Lower lobe of right lung (tissue), 2 donors: ENCODE data around the gene C11orf71. TPM values are rescaled to one million over a fixed set of nuclear protein-coding genes. Genes with fewer than 3 reads are reported as not detected.

Source experiments
- ATAC-seq, 2 donors: fragments of 200-7000 bp; cut with Tn5 transposase; one replicate each; pipeline ENCODE4 v1.9.1; 2020 to 2022; ENCODE audit warnings: mild to moderate bottlenecking in 2 of 2, moderate library complexity in 2 of 2
- DNase-seq: peaks from one replicate; pipeline ENCODE4 v3.0.0-alpha.2; 2020
- H3K27ac ChIP-seq: fragments of 200-600 bp; one replicate; pipeline ENCODE4 v1.8.0; 2022
- H3K27me3 ChIP-seq: fragments of 200-600 bp; one replicate; pipeline ENCODE4 v1.8.0; 2022; ENCODE audit warnings: low read depth
- H3K36me3 ChIP-seq: fragments of 200-600 bp; one replicate; pipeline ENCODE4 v1.8.0; 2022; ENCODE audit warnings: mild to moderate bottlenecking
- H3K4me1 ChIP-seq: fragments of 200-600 bp; one replicate; pipeline ENCODE4 v1.8.0; 2022
- H3K4me3 ChIP-seq: fragments of 200-600 bp; one replicate; pipeline ENCODE4 v1.8.0; 2022; ENCODE audit warnings: mild to moderate bottlenecking
- H3K9me3 ChIP-seq: fragments of 200-600 bp; one replicate; pipeline ENCODE4 v1.8.0; 2022
- intact Hi-C: fragments of 100-400 bp; cut with DNase I; formaldehyde crosslinking; loops from one replicate; pipeline ENCODE4 v1.11.0; 2022
- total RNA-seq: library from RNA; stranded (reverse); fragmentation: NEBNext Ultra II Directional; extraction: Animal tissue kit (Norgen Biotek cat#: 25700); gene quantifications from one replicate; pipeline ENCODE4 v1.2.1, GENCODE V29; 2021
- TF ChIP-seq, protein P1 (sequence below): fragments of 200-600 bp; IDR thresholded peaks from one replicate; pipeline ENCODE4 v1.8.0; 2022; ENCODE audit warnings: antibody characterized with exemption, mild to moderate bottlenecking
- donor health status: DM: no; HTN: yes; CAD: no; lungs with severe emphysema.

The C11orf71 gene
- total RNA-seq, 1 donor from 2014 or later, result 8.7 TPM

DNA sequence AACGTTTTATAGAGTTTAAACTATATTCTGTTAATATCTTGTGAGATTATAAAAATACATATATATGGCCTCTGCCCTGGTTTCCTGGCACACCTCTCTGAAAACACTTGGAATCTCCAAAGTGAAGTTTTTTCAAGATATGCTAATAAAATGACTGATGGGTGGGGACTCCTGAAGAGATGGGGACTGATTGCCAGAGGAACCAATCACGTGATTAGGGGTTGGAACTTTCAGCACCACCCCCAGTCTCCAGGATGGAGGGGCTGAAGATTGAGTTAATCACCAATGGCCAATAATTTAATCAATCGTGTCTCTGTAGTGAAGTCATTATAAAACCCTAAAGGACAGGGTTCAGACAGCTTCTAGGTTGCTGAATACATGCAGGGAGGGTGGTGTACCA, 37.4 kb downstream of the C11orf71 start:
- Histone ChIP-seq H3K4me3 (no peak overlapping the region), H3K9me3 (no peaks in the 10 kb centered on the region), H3K27me3 (no peaks in the 10 kb centered on the region), H3K27ac (no peak overlapping the region), H3K4me1 (no peaks in the 10 kb centered on the region), H3K36me3 (no peaks in the 10 kb centered on the region)
- DNase-seq, result no peak
- intact Hi-C loops, result no loop called here
- no peak for ATAC-seq
- TF ChIP-seq, protein P1, sequence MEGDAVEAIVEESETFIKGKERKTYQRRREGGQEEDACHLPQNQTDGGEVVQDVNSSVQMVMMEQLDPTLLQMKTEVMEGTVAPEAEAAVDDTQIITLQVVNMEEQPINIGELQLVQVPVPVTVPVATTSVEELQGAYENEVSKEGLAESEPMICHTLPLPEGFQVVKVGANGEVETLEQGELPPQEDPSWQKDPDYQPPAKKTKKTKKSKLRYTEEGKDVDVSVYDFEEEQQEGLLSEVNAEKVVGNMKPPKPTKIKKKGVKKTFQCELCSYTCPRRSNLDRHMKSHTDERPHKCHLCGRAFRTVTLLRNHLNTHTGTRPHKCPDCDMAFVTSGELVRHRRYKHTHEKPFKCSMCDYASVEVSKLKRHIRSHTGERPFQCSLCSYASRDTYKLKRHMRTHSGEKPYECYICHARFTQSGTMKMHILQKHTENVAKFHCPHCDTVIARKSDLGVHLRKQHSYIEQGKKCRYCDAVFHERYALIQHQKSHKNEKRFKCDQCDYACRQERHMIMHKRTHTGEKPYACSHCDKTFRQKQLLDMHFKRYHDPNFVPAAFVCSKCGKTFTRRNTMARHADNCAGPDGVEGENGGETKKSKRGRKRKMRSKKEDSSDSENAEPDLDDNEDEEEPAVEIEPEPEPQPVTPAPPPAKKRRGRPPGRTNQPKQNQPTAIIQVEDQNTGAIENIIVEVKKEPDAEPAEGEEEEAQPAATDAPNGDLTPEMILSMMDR, result no peak

DNA sequence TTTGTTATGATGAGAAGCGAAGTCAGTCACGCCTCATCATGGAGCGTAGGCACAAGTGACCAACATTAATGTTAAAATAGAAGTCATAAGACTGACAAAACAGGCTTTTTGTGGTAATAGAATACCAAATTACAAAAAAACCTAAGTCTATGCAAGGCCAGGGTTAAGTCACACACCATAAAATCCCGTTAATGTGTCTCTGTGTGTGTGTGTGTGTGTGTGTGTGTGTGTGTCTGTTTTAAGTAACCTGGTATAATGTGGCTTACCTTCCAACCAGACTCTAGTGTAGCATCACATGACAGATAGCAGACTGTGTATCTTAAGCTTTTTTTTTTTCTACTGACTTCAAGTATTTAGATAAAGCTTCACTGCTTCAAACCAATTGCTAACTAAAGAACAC, 38.0 kb downstream of the C11orf71 start:
- Histone ChIP-seq H3K36me3 (no peaks in the 10 kb centered on the region), H3K4me1 (no peaks in the 10 kb centered on the region), H3K27ac (no peak overlapping the region), H3K27me3 (no peaks in the 10 kb centered on the region), H3K4me3 (no peak overlapping the region), H3K9me3 (no peaks in the 10 kb centered on the region)
- TF ChIP-seq, protein P1, result no peak
- ATAC-seq (no peak), DNase-seq (no peak)
- intact Hi-C loops, result no loop called here

DNA sequence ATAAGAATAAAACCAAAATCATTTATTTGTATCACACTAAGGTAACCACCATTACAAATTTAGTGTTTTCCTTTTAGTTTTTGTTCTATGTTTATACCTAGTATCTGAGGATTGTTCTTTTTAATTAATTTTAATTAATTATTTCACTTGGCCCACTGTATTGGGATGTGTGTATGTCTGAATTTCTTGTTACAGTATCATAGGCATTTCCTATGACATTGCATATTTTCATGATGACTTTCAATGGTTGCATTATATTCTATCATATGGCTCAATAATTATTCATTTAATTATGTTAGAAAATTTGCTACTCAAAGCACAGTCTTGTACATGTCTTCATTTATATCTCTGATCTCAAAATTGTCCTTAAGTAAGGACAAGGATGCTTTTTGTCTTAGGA, 41.0 kb downstream of the C11orf71 start:
- TF ChIP-seq, protein P1, result no peak
- Histone ChIP-seq H3K36me3 (no peaks in the 10 kb centered on the region), H3K27me3 (no peaks in the 10 kb centered on the region), H3K9me3 (no peaks in the 10 kb centered on the region), H3K4me3 (no peak overlapping the region), H3K4me1 (no peaks in the 10 kb centered on the region), H3K27ac (no peak overlapping the region)
- ATAC-seq (no peak), DNase-seq (no peak)
- intact Hi-C loops, result no loop called here

DNA sequence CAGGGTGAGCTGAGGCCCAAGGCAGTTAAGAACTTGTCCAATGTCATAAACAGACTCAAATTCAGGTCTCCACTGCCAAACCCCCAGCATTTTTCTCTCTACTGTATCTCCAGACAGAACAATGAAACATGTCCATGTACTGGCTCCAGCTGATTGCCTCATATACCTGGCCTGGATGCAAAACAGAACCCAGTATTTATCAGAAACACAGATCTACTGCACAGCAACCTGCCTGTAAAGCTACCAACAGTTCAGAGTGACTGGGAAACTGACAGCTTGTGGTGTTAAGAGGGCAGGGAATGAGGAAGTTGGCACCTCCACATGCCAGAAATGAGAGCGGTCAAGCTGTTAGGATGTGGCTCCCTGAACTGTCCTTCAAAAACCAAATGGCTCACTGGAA, 41.6 kb downstream of the C11orf71 start:
- Histone ChIP-seq H3K4me3 (no peak overlapping the region), H3K4me1 (no peaks in the 10 kb centered on the region), H3K27me3 (no peaks in the 10 kb centered on the region), H3K9me3 (no peaks in the 10 kb centered on the region), H3K27ac (no peak overlapping the region), H3K36me3 (no peaks in the 10 kb centered on the region)
- no peak for DNase-seq
- intact Hi-C loops, result no loop called here
- TF ChIP-seq, protein P1, result no peak
- ATAC-seq, result peak; percentile 68 to 79

DNA sequence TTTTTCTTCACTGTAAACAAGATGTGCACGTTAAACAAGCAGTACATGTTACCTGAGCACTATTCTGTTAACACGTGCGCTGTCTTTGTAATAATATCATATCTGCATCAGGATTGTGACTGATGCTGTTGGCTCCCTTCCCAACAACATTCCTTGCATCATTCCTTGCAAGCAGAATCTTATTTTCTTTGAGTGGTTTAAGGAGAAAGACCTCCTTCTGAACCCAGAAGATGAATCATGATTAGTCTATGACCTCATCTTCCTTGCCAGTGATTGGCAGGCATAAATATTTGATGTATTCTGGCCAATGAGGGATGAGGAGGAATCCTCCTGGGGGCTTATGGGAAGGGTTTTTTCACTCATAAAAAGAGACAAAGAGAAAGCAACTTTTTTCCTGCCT, 46.2 kb downstream of the C11orf71 start:
- intact Hi-C loops, result no loop called here
- ATAC-seq (no peak), DNase-seq (no peak)
- Histone ChIP-seq H3K9me3 (no peaks in the 10 kb centered on the region), H3K36me3 (no peaks in the 10 kb centered on the region), H3K27me3 (no peaks in the 10 kb centered on the region), H3K4me3 (no peak overlapping the region), H3K4me1 (no peaks in the 10 kb centered on the region), H3K27ac (no peak overlapping the region)
- TF ChIP-seq, protein P1, result no peak

DNA sequence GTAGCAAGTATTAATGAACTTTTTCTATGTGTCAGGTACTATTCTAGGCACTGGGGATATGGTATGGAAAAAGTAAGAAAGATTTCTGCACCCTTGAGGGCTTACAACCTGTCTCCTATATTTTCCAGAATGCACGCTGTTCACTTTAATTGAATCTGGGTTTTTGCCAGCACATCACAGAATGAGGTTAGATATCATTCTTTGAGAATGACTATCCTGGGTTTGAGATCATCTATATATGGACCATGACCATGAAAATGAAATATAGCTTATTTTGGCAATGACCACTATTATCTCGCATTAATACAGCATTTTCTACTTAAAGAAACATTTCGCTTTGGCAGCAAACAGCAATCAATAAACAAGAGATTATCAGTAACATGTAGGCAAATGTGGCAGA, 46.9 kb downstream of the C11orf71 start:
- Histone ChIP-seq H3K27me3 (no peaks in the 10 kb centered on the region), H3K9me3 (no peaks in the 10 kb centered on the region), H3K4me1 (no peaks in the 10 kb centered on the region), H3K36me3 (no peaks in the 10 kb centered on the region), H3K4me3 (no peak overlapping the region), H3K27ac (no peak overlapping the region)
- TF ChIP-seq, protein P1, result no peak
- intact Hi-C loops, result no loop called here
- DNase-seq, result no peak
- no peak for ATAC-seq
